Subcutaneous adipose tissue (tissue), 4 donors: ENCODE results near the gene CIAO3. TPM values are rescaled to one million over a fixed set of nuclear protein-coding genes. Genes with fewer than 3 reads are reported as not detected.

Source experiments
- CTCF ChIP-seq: fragments of 450-650 bp; IDR thresholded peaks from one replicate; pipeline ENCODE4 v1.5.1; 2016; ENCODE audit warnings: low read depth, mild to moderate bottlenecking, control low read depth, antibody characterized with exemption, moderate library complexity
- total RNA-seq, 4 donors: library from RNA; depleted of rRNA; stranded (reverse); fragments of >200 nt; gene quantifications; one replicate each; pipeline ENCODE4 v1.1.0, GENCODE V29; 2016

The CIAO3 gene
- total RNA-seq, 4 donors from 2014 or later, result 17.6 to 39.0 (median 22.5) TPM

GRCh38 chr16:698911-699671 lies 41.7 kb downstream of the CIAO3 start:
- no peak for TF ChIP-seq CTCF

DNA sequence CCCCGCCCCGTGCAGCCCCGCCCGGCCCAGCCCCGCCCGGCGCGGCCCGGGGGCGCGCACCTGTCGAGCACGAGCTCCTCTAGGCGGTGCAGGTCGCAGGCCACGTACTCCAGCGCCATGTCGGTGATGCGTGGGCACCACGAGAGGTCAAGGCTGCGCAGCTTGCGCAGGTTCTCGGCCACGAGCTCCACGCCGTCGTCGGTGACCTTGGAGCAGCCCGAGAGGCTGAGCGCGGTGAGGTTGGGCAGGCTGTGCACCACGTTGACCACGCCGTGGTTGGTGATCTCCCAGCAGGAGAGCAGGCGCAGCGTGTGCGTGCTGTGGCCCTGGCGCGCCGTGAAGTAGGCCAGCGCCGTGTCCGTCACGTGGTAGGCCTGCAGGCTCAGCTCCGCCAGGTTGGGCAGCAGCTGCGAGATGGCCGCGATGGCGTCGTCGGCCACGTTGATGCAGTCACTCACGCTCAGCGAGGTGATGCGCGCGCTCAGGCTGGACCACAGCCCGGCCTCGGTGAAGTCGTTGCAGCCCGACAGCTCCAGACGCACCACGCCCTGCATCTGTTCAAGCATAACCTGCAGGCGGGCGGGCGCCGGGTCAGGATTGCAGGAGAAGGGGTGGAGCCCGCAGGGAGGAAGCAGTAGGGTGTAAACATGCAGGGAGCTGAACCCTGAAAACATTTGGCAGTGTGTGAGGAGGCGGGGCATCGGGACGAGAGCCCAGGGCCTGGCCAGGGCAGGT lies 45.3 kb downstream of the CIAO3 start:
- no peak for TF ChIP-seq CTCF

DNA sequence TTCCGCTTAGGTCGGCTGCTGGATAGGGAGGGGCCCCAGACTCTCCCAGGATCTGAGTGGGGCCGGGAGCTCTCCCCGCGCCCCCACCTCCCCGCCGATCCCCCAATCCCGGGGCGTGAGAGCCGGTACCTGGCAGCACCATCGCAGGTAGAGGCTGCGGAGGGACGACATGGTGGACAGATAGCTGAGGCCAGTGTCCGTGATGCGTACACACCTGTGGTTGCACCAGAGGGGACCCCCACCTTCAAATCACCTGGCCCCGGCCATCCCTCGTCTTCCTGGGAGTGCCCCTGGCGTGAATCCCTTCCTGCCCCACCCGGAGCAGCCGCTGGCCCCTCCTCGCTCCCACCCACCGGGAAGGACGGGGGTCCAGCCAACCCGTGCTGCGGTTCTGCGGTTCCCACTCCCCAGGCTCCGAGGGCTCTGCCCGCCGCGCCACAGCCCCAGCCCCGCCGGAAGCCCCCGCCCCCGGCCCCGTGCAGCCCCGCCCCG lies 45.9 kb downstream of the CIAO3 start:
- TF ChIP-seq CTCF, result no peak

DNA sequence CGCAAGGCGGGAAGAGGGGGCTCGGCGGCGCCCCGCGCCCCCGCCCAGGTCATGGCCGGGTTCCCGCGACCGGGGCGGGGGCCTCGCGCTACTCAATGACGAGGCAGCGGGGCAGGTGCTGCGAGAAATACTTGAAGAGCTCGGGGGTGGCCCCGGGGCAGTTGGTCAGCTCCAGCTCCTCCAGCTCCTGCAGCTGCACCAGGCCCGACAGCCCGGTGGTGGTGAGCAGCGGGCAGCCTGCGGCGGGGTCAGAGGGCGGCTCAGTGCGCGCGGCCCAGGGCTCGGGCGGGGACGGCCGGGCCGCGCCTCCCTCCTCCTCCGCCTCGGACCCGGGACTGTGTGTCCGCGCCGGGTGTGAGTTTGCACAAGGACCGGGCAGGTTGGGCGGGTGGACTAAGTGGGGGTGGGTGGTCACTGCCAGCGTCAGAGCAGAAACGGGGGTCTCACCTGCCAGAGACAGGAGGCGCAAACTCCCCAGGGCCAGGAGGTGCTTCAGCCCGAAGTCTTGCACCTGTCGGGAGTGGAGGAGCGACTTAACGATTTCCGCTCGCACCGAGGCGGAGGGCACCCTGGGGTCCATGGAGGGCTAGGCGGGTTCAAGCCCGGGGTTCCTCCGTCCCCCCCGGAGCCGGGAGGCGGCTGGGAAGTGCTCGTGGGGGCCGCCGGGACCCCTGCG lies 46.5 kb downstream of the CIAO3 start:
- no peak for TF ChIP-seq CTCF

GRCh38 chr16:693766-694165 lies 47.0 kb downstream of the CIAO3 start:
- no peak for TF ChIP-seq CTCF

DNA sequence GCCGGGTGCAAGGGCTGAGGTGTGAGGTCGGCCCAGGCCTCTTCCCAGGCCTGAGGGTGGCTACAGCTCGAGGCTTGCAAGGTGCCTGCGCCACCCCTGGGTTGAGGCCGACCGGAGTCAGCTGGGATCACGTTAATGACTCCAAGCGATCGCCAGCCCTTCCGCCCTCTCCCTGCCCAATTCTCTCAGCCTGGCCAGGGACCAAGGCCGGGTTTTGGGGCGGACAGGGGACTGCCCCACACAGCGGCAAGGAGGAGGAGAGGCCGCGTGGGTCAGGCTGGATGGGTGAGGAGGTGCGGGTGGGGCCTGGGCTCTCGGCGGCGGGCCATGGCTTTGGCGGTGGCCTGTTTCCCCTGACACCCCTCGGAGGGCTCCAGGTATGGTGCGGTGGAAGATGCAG lies 47.4 kb downstream of the CIAO3 start:
- TF ChIP-seq CTCF, result no peak
